Brain microvascular endothelial cell (primary cell): ENCODE data around the gene IGHMBP2.

Source experiments
- DNase-seq: peaks from one replicate; pipeline ENCODE4 v3.0.0-alpha.2; 2020
- H3K27ac ChIP-seq: fragments of 250-450 bp; sonication (Bioruptor Pico); 2 replicates; pipeline ENCODE4 v1.5.1; 2020; ENCODE audit warnings: mild to moderate bottlenecking, moderate library complexity
- H3K27me3 ChIP-seq: fragments of 250-450 bp; sonication (Bioruptor Pico); replicated peaks from 2 replicates; pipeline ENCODE4 v1.5.1; 2020; ENCODE audit warnings: mild to moderate bottlenecking
- H3K36me3 ChIP-seq: fragments of 250-450 bp; sonication (Bioruptor Pico); replicated peaks from 2 replicates; pipeline ENCODE4 v1.5.1; 2020; ENCODE audit warnings: mild to moderate bottlenecking
- H3K4me3 ChIP-seq: 2 replicates; pipeline ENCODE4 v1.5.1; 2011; ENCODE audit warnings: low read depth, mild to moderate bottlenecking, control low read depth, low read length, moderate library complexity
- CTCF ChIP-seq: IDR thresholded peaks from 2 replicates; pipeline ENCODE4 v1.5.1; 2011; ENCODE audit warnings: low read depth, mild to moderate bottlenecking, moderate library complexity, low read length, control low read depth, inconsistent platforms; ENCODE audit errors: missing control alignments
- in situ Hi-C: cut with HindIII; loops from 2 replicates; pipeline ENCODE4 v1.10.0; 2017; ENCODE audit warnings: low sequenced_read_pairs, low pct_ligation_motif_present

The IGHMBP2 gene

GRCh38 chr11:68859123-68859522 lies 44.6 kb upstream of the IGHMBP2 start:
- TF ChIP-seq CTCF = no peak
- DNase-seq = no peak
- in situ Hi-C loops = loop anchor here (25.0 kb wide), 1 partner anchor 222 kb away; no protein-coding TSS in a partner anchor

GRCh38 chr11:68862421-68862820 lies 41.3 kb upstream of the IGHMBP2 start:
- TF ChIP-seq CTCF = no peak
- no peak overlapping the region for H3K27ac ChIP-seq
- H3K27me3 ChIP-seq = no peaks in the 10 kb centered on the region
- H3K36me3 ChIP-seq = no peaks in the 10 kb centered on the region
- DNase-seq = no peak
- no peak overlapping the region for H3K4me3 ChIP-seq
- in situ Hi-C loops = loop anchor here (25.0 kb wide), 1 partner anchor 225 kb away; no protein-coding TSS in a partner anchor

More at GRCh38 chr11:68859123-68859522, 44.6 kb upstream of the IGHMBP2 start:
- Histone ChIP-seq H3K27me3 (peaks cover 7% of the 10 kb centered on the region), H3K4me3 (no peak overlapping the region), H3K36me3 (no peaks in the 10 kb centered on the region), H3K27ac (no peak overlapping the region)

GRCh38 chr11:68863553-68864265 lies 40.0 kb upstream of the IGHMBP2 start:
- Histone ChIP-seq H3K27ac (no peak overlapping the region), H3K4me3 (no peak overlapping the region), H3K36me3 (no peaks in the 10 kb centered on the region), H3K27me3 (no peaks in the 10 kb centered on the region)
- DNase-seq = no peak
- TF ChIP-seq CTCF = no peak
- in situ Hi-C loops = loop anchor here (25.0 kb wide), 1 partner anchor 226 kb away; no protein-coding TSS in a partner anchor

GRCh38 chr11:68865241-68865640 lies 38.5 kb upstream of the IGHMBP2 start:
- H3K4me3 ChIP-seq = no peak overlapping the region
- TF ChIP-seq CTCF = no peak
- no peaks in the 10 kb centered on the region for H3K36me3 ChIP-seq
- no peaks in the 10 kb centered on the region for H3K27me3 ChIP-seq
- no peak for DNase-seq
- in situ Hi-C loops = loop anchor here (25.0 kb wide), 1 partner anchor 228 kb away; no protein-coding TSS in a partner anchor
- no peak overlapping the region for H3K27ac ChIP-seq

GRCh38 chr11:68867066-68867465 lies 36.6 kb upstream of the IGHMBP2 start:
- in situ Hi-C loops = loop anchor here (25.0 kb wide), 1 partner anchor 230 kb away; no protein-coding TSS in a partner anchor
- no peak overlapping the region for H3K27ac ChIP-seq
- no peak for DNase-seq
- peaks cover 2% of the 10 kb centered on the region for H3K27me3 ChIP-seq
- H3K36me3 ChIP-seq = no peaks in the 10 kb centered on the region
- no peak for TF ChIP-seq CTCF
- H3K4me3 ChIP-seq = no peak overlapping the region
